Right atrium auricular region (tissue), 2 donors: Measurements from ENCODE around the gene RNF141. TPM values are rescaled to one million over a fixed set of nuclear protein-coding genes. Genes with fewer than 3 reads are reported as not detected.

Experiments used
- DNase-seq: peaks from one replicate; pipeline ENCODE4 v3.0.0-alpha.2; 2019; ENCODE audit warnings: low spot score
- H3K27ac ChIP-seq, 2 donors: fragments of 200-600 bp; sonication (generic); 1 replicate in 1 of 2; 2 replicates in 1 of 2; pipeline ENCODE4 v1.5.1; 2016 to 2019
- H3K27me3 ChIP-seq, 2 donors: fragments of 200-600 bp; sonication (generic); one replicate each; pipeline versions ENCODE4 v1.5.1 to v1.6.0; 2017 to 2019
- H3K36me3 ChIP-seq: fragments of 200-600 bp; sonication (generic); one replicate; pipeline ENCODE4 v1.5.1; 2016
- H3K4me1 ChIP-seq, 2 donors: fragments of 200-600 bp; sonication (generic); one replicate each; pipeline versions ENCODE4 v1.5.1 to v1.6.0; 2017 to 2019
- H3K4me3 ChIP-seq, 2 donors: fragments of 200-600 bp; sonication (generic); 1 replicate in 1 of 2; 2 replicates in 1 of 2; pipeline ENCODE4 v1.5.1; 2017 to 2019; ENCODE audit warnings: mild to moderate bottlenecking in 1 of 2, moderate library complexity in 1 of 2
- H3K9me3 ChIP-seq, 2 donors: fragments of 200-600 bp; sonication (generic); one replicate each; pipeline ENCODE4 v1.5.1; 2019
- CTCF ChIP-seq, 2 donors: fragments of 200-600 bp; sonication (generic); IDR thresholded peaks; one replicate each; pipeline ENCODE4 v1.5.1; 2019; ENCODE audit warnings: antibody characterized with exemption in 2 of 2
- total RNA-seq, 2 donors: library from RNA; depleted of rRNA; stranded (reverse); fragments of >200 nt; gene quantifications; one replicate each; pipeline ENCODE4 v1.1.0, GENCODE V29; 2016

The RNF141 gene
- total RNA-seq, 2 donors from 2014 or later = 22.9 to 29.8 TPM

GRCh38 chr11:10550503-10551289, 9.7 kb upstream of the RNF141 start:
- DNase-seq = no peak
- Histone ChIP-seq H3K27ac (no peak overlapping the region), H3K27me3 (no peaks in the 10 kb centered on the region), H3K4me1 (no peaks in the 10 kb centered on the region), H3K4me3 (no peak overlapping the region), H3K9me3 (no peaks in the 10 kb centered on the region), H3K36me3 (no peaks in the 10 kb centered on the region)
- no peak for TF ChIP-seq CTCF (IDR thresholded peaks at IDR 0.05)

- Histone ChIP-seq H3K4me1 (peaks cover 0 to 12% of the 10 kb centered on the region in 2 donors), H3K36me3 (no peaks in the 10 kb centered on the region), H3K9me3 (no peaks in the 10 kb centered on the region), H3K27ac (no peak overlapping the region), H3K27me3 (no peaks in the 10 kb centered on the region), H3K4me3 (no peak overlapping the region)
- DNase-seq = no peak
- no peak for TF ChIP-seq CTCF (IDR thresholded peaks at IDR 0.05)
Measured at GRCh38 chr11:10544491-10545465, 3.8 kb upstream of the RNF141 start.

GRCh38 chr11:10543782-10544181, 2.8 kb upstream of the RNF141 start:
- Histone ChIP-seq H3K27ac (no peak overlapping the region), H3K27me3 (no peaks in the 10 kb centered on the region), H3K9me3 (no peaks in the 10 kb centered on the region), H3K36me3 (no peaks in the 10 kb centered on the region), H3K4me3 (no peak overlapping the region), H3K4me1 (peaks cover 0 to 14% of the 10 kb centered on the region in 2 donors)
- TF ChIP-seq CTCF (IDR thresholded peaks at IDR 0.05) = no peak
- DNase-seq = no peak

- TF ChIP-seq CTCF (IDR thresholded peaks at IDR 0.05) = no peak
- no peak for DNase-seq
- no peak overlapping the region for H3K27ac ChIP-seq
- peaks cover 0 to 14% of the 10 kb centered on the region in 2 donors for H3K4me1 ChIP-seq
- no peaks in the 10 kb centered on the region for H3K36me3 ChIP-seq
- no peak overlapping the region for H3K4me3 ChIP-seq
- H3K27me3 ChIP-seq = no peaks in the 10 kb centered on the region
- no peaks in the 10 kb centered on the region for H3K9me3 ChIP-seq
Measured at GRCh38 chr11:10542776-10543175, 1.8 kb upstream of the RNF141 start.

- peak overlapping the region; percentile 80 to 91 for H3K4me3 ChIP-seq
- no peaks in the 10 kb centered on the region for H3K27me3 ChIP-seq
- H3K27ac ChIP-seq = peak overlapping the region; percentile 88 to 92
- TF ChIP-seq CTCF (IDR thresholded peaks at IDR 0.05) = no peak
- no peaks in the 10 kb centered on the region for H3K36me3 ChIP-seq
- peaks cover 0 to 14% of the 10 kb centered on the region in 2 donors for H3K4me1 ChIP-seq
- no peaks in the 10 kb centered on the region for H3K9me3 ChIP-seq
- DNase-seq = no peak
Measured at GRCh38 chr11:10541561-10541930, 559 bp upstream of the RNF141 start.
